Chondrocyte (in vitro differentiated cells): ENCODE data around the gene APH1B. TPM values are rescaled to one million over a fixed set of nuclear protein-coding genes. Genes with fewer than 3 reads are reported as not detected.
A peak's percentile ranks its signal among the peaks of the same experiment; 100 is the strongest.

ENCODE experiments used
- DNase-seq: peaks from one replicate; pipeline ENCODE4 v3.0.0; 2021; ENCODE audit warnings: mixed read lengths, low spot score
- H3K27ac Mint-ChIP-seq: one replicate; pipeline ENCODE4 v1.8.0; 2021; ENCODE audit warnings: mild to moderate bottlenecking, moderate library complexity, mixed read lengths; ENCODE audit not compliant: unreplicated experiment
- H3K27me3 Mint-ChIP-seq: 2 replicates; pipeline ENCODE4 v1.8.0; 2021; ENCODE audit warnings: low read depth, mixed read lengths
- H3K36me3 Mint-ChIP-seq: 2 replicates; pipeline ENCODE4 v1.8.0; 2021; ENCODE audit warnings: low read depth, mixed read lengths
- H3K4me1 Mint-ChIP-seq: 2 replicates; pipeline ENCODE4 v1.8.0; 2021; ENCODE audit warnings: low read depth, mild to moderate bottlenecking, mixed read lengths
- H3K4me3 Mint-ChIP-seq: one replicate; pipeline ENCODE4 v1.8.0; 2021; ENCODE audit warnings: mild to moderate bottlenecking, moderate library complexity, mixed read lengths; ENCODE audit not compliant: unreplicated experiment
- H3K9me3 Mint-ChIP-seq: 2 replicates; pipeline ENCODE4 v1.8.0; 2021; ENCODE audit warnings: low read depth, mixed read lengths
- CTCF ChIP-seq: fragments of 200-600 bp; sonication (generic); IDR thresholded peaks from 2 replicates; pipeline ENCODE4 v1.5.0; 2021; ENCODE audit warnings: antibody characterized with exemption, mild to moderate bottlenecking, moderate library complexity
- total RNA-seq: library from RNA; stranded (reverse); gene quantifications from 3 replicates; pipeline ENCODE4 v1.2.1, GENCODE V29; 2021

APH1B gene
- total RNA-seq, 1 donor from 2014 or later = 20.1 TPM

GRCh38 chr15:63288342-63288741 lies 10.9 kb downstream of the APH1B start:
- peaks cover 44% of the 10 kb centered on the region for H3K4me1 Mint-ChIP-seq
- no peak for TF ChIP-seq CTCF
- H3K4me3 Mint-ChIP-seq = no peak overlapping the region
- no peaks in the 10 kb centered on the region for H3K27me3 Mint-ChIP-seq
- DNase-seq = no peak
- H3K27ac Mint-ChIP-seq = peak overlapping the region; percentile 24
- peaks cover 2% of the 10 kb centered on the region for H3K9me3 Mint-ChIP-seq
- peaks cover 11% of the 10 kb centered on the region for H3K36me3 Mint-ChIP-seq

GRCh38 chr15:63288778-63289378 lies 11.5 kb downstream of the APH1B start:
- no peak for DNase-seq
- Mint-ChIP-seq H3K36me3 (peaks cover 7% of the 10 kb centered on the region), H3K27me3 (no peaks in the 10 kb centered on the region), H3K27ac (peak overlapping the region; percentile 24), H3K4me3 (no peak overlapping the region), H3K4me1 (peaks cover 44% of the 10 kb centered on the region), H3K9me3 (peaks cover 2% of the 10 kb centered on the region)
- peak; percentile 93 for TF ChIP-seq CTCF

- H3K27ac Mint-ChIP-seq = peak overlapping the region; percentile 99
Measured at GRCh38 chr15:63291507-63291906, 14.1 kb downstream of the APH1B start.

DNA sequence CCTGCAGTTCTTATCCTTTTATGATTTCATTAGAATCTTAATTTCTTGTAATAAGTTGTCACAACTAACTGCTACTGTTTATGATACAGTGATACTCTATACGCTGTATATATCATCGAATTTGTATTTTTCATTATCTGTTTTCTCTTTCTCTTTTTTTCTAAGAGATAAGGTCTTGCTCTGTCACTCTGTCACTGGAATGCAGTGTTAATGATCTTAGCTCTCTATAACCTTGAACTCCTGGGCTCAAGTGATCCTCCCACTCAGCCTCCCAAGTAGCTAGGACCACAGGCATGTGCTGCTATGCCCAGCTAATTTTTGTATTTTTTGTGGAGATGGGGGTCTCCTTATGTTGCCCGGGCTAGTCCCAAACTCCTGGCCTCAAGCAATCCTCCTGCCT lies 14.8 kb downstream of the APH1B start:
- H3K4me1 Mint-ChIP-seq = peaks cover 41% of the 10 kb centered on the region
- H3K9me3 Mint-ChIP-seq = peaks cover 2% of the 10 kb centered on the region
- H3K27me3 Mint-ChIP-seq = no peaks in the 10 kb centered on the region
- no peak overlapping the region for H3K4me3 Mint-ChIP-seq
- H3K27ac Mint-ChIP-seq = peak overlapping the region; percentile 99
- peaks cover 12% of the 10 kb centered on the region for H3K36me3 Mint-ChIP-seq
- TF ChIP-seq CTCF = no peak
- DNase-seq = no peak

More at GRCh38 chr15:63291507-63291906, 14.1 kb downstream of the APH1B start:
- DNase-seq = no peak
- Mint-ChIP-seq H3K9me3 (peaks cover 2% of the 10 kb centered on the region), H3K36me3 (peaks cover 10% of the 10 kb centered on the region), H3K27me3 (no peaks in the 10 kb centered on the region), H3K4me1 (peaks cover 47% of the 10 kb centered on the region), H3K4me3 (peak overlapping the region; percentile 44)
- TF ChIP-seq CTCF = no peak

DNA sequence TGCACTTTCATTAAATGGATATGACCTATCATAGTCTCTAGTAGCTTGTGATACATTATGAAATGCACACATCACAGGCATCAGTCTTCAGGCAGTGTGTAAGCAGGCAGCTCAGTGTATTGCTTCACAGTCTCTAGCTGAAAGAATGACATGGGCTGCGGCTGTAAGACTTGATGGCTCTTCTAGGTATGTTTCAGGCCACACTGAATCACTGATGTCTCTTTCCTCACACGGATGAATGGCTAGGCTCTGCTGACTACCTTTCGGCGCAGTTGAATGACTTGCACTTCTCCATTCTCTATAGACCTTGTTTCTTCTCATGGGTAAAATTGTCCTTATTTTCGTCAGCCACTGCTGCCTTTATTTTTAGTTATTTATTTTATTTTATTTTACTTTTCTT lies 15.4 kb downstream of the APH1B start:
- Mint-ChIP-seq H3K9me3 (peaks cover 2% of the 10 kb centered on the region), H3K4me3 (no peak overlapping the region), H3K36me3 (peaks cover 12% of the 10 kb centered on the region), H3K27ac (peak overlapping the region; percentile 99), H3K4me1 (peaks cover 39% of the 10 kb centered on the region), H3K27me3 (no peaks in the 10 kb centered on the region)
- DNase-seq = no peak
- no peak for TF ChIP-seq CTCF
